Heart left ventricle (tissue), 13 donors: ENCODE measurements around the gene IMMP2L.

Source experiments
- POLR2A ChIP-seq, 2 donors: fragments of 450-650 bp; IDR thresholded peaks; one replicate each; pipeline ENCODE4 v1.6.1; 2017; ENCODE audit warnings: antibody characterized with exemption in 2 of 2, mild to moderate bottlenecking in 2 of 2, moderate library complexity in 2 of 2
- TF ChIP-seq, protein P1 (sequence below), 12 donors: fragments of 200-600 bp; sonication (generic) in 4 of 12; IDR thresholded peaks; one replicate each; pipeline versions ENCODE4 v1.5.0 to v1.8.0; 2018 to 2022; ENCODE audit warnings: antibody characterized with exemption in 12 of 12, mild to moderate bottlenecking in 5 of 12
- donor health status: ischemic (EF 13 %, LVEDD 7.1; RV severe dilation, severe dysfunction).
- donor health status: DM: no; HTN: yes; CAD: no.
- donor health status: DM: no; HTN: no; CAD: no.
- donor health status: ischemic (EF 25% LVEDD 6.9; RV normal size, moderate dysfunction).
- donor health status: ischemic (EF 25% LVEDD 5.7; RV mildly dilated, moderate dysfunction).
- donor health status: ischemic (EF 35%, LVEDD 5.7; RV mildly dilated, moderate dysfunction).
- donor health status: nonischemic (EF 11% LVEDD 7.7; RV severe dilation, severe dysfunction).
- donor health status: DM: yes; HTN: yes; CAD: no.
- donor health status: PGD.
- donor health status: ischemic (EF 29% LVEDD 5.4; RV normal size, mild dysfunction).
- donor health status: nonischemic (EF 23%, LVEDD 6.1; RV moderate dilation, normal function).

GRCh38 chr7:110685899-110686298 is 876.4 kb downstream of the IMMP2L start:
- TF ChIP-seq, protein P1, sequence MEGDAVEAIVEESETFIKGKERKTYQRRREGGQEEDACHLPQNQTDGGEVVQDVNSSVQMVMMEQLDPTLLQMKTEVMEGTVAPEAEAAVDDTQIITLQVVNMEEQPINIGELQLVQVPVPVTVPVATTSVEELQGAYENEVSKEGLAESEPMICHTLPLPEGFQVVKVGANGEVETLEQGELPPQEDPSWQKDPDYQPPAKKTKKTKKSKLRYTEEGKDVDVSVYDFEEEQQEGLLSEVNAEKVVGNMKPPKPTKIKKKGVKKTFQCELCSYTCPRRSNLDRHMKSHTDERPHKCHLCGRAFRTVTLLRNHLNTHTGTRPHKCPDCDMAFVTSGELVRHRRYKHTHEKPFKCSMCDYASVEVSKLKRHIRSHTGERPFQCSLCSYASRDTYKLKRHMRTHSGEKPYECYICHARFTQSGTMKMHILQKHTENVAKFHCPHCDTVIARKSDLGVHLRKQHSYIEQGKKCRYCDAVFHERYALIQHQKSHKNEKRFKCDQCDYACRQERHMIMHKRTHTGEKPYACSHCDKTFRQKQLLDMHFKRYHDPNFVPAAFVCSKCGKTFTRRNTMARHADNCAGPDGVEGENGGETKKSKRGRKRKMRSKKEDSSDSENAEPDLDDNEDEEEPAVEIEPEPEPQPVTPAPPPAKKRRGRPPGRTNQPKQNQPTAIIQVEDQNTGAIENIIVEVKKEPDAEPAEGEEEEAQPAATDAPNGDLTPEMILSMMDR (IDR thresholded peaks at IDR 0.05): no peak
- TF ChIP-seq POLR2A (IDR thresholded peaks at IDR 0.05): no peak
